ENCODE data around the gene PTP4A2.
A peak's percentile ranks its signal among the peaks of the same experiment; 100 is the strongest.
"Not testable (repeated sequence)": the region's sequence is repeated elsewhere in the genome, so short reads cannot be mapped to it uniquely, and the experiment has no call there.

Gene PTP4A2

DNA sequence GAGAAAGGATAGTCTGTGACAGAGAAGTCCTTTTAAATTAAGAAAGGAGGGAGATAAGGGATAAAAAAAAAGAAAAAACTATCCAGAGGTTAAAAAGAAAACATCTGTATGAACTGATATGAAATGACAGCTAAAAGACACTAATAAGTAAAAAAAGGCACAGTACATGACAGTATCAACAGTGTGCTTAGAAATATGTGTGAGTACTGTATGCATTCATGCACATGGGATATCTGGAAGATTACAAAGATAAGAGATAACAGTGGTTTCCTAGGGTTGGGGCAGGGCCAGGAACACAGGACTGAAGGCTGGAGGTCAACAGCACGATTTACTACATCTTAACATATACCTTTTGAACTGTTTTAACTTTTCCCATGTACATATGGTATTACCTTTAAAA, 13.3 kb downstream of the PTP4A2 start:
- no peak for DNase-seq (ENCODE audit: low spot score)

DNA sequence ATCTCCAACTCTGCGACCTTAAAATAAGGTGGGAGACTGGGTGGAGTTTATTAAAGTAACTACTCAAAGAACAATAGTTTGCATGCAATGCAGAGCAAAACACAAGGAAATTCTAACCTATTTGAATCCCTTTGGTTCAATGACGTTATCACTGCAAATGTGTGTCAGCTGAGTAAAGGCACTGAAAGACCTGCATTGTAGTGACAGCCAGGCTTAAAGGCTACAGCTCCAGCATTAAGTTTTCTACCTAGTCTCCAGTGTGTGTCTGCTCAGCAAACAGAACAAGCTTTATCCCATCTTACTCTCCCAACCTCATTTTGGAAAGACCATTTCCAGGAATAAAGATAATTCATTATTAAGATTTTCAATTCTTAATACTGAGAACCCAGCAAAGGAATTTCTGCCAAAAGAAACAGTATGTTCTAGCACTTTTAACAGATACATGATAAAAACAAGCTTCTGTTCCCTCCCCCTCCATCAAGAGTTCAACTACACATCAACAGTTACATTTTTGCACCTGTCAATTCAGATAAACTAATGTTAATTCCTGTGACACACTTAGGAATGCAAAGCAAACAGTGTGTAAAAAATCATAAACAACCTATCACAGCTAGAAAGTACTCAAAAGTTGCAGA, 14.2 kb downstream of the PTP4A2 start:
- no peak for DNase-seq (ENCODE audit: low spot score)

- no peak for DNase-seq (ENCODE audit: low spot score)
Observed at GRCh38 chr1:31920956-31921355, 17.2 kb downstream of the PTP4A2 start.

- DNase-seq (ENCODE audit: low spot score): no peak
Observed at GRCh38 chr1:31919591-31919990, 18.6 kb downstream of the PTP4A2 start.

- DNase-seq (ENCODE audit: low spot score): no peak
Observed at GRCh38 chr1:31915438-31915837, 22.7 kb downstream of the PTP4A2 start.

GRCh38 chr1:31913968-31914367, 24.2 kb downstream of the PTP4A2 start:
- no peak for DNase-seq (ENCODE audit: low spot score)

GRCh38 chr1:31912839-31913239, 25.3 kb downstream of the PTP4A2 start:
- DNase-seq (ENCODE audit: low spot score): no peak

- no peak for DNase-seq (ENCODE audit: low spot score)
Observed at GRCh38 chr1:31911994-31912780, 26.0 kb downstream of the PTP4A2 start.

DNA sequence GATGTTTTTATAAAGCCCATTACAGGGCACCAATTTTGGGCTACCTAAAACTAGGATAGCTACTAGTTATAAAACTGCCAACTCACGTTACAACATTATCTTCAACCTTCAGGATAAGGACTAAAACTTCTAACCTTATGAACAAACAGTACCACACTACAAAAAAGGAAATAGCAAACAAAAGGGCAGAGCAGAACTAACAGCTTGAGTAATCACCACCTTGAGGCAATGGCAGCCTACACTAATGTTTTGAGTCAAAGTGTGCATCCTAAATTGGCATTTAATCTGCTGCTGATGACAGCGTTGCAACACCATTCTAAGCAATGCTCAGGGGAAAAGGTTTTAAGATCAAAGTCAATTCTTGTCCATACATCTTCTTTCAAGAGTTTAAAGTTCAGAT, 27.2 kb downstream of the PTP4A2 start:
- no peak for DNase-seq (ENCODE audit: low spot score)

- no peak for DNase-seq (ENCODE audit: low spot score)
Observed at GRCh38 chr1:31909691-31910090, 28.5 kb downstream of the PTP4A2 start.

- DNase-seq (ENCODE audit: low spot score): no peak
Observed at GRCh38 chr1:31906557-31906956, 31.6 kb downstream of the PTP4A2 start.

DNA sequence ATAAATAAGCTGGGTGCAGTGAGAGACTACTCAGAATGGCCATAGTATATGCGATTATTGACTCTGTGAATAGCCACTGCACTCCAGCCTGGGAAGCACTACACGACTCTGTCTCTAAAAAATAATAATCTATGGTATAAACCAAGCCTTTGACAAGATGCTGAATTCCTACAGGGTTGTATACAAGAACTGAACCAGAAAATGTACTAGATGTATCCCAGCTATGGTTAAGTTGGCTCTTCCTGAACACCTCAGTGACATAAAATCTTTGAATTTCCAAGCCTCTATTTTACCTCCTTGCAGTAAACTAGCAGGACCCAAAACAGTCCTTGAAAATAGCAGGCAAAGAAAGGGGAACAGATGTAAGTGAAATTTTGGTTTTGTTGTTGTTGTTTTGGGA, 32.5 kb downstream of the PTP4A2 start:
- DNase-seq (ENCODE audit: low spot score): no peak

DNA sequence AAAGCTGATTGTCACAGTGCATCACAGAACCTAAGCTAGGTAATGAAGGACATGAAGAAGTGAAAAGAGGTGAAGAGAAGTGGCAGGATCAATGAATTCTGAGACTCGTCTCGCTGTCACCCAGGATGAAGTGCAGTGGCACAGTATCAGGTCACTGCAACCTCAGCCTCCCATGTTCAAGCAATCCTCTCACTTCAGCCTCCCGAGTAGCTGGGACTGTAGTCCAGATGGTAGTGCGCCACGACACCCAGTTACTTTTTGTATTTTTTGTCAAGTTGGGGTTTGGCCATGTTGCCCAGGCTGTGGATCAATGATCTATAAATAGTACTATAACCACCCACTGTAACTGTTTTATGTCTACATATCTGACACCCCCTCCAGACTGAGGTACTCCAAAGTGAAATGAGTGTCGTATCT, 33.1 kb downstream of the PTP4A2 start:
- DNase-seq (ENCODE audit: low spot score): no peak

- DNase-seq (ENCODE audit: low spot score): no peak
Observed at GRCh38 chr1:31904339-31905092, 33.7 kb downstream of the PTP4A2 start.

DNA sequence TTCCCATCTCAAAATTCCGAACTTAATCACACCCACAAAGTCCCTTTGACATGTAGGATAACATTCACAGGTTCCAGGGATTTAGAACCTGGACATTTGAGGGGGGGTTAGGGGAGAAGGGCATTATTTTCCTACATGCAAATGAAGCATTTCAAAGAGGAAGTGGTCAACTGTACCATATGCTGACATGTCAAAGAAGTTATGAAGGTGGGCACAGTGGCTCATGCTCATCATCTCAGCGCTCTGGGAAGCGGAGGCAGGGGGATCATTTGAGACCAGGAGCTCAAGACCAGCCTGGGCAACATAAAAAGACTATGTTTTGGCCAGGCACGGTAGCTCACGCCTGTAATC, 35.7 kb downstream of the PTP4A2 start:
- DNase-seq (ENCODE audit: low spot score): no peak

GRCh38 chr1:31901838-31902509, 36.2 kb downstream of the PTP4A2 start:
- no peak for DNase-seq (ENCODE audit: low spot score)

DNA sequence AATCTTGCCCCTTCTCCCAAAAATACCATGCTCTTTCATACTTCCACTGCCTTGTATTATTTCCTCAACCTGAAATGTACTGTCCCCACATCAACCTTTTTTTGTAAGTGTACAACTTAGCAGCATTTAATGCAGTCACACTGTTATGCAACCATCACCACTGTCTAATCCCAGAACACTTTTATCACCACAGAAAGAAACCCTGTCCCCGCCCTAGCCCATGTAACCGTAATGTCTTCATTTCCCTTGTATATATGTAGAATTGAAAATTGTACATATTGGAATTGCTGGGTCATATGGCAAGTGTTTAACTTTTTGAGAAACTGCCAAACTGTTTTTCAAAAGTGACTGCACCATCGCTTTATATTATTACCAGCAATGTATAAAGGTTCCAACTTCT, 37.4 kb downstream of the PTP4A2 start:
- no peak for DNase-seq (ENCODE audit: low spot score)

- DNase-seq (ENCODE audit: low spot score): no peak
Observed at GRCh38 chr1:31897526-31898100, 40.6 kb downstream of the PTP4A2 start.

- not testable (repeated sequence) for DNase-seq (ENCODE audit: low spot score)
Observed at GRCh38 chr1:31895474-31896198, 42.5 kb downstream of the PTP4A2 start.

GRCh38 chr1:31891280-31891679, 46.9 kb downstream of the PTP4A2 start:
- DNase-seq (ENCODE audit: low spot score): no peak

DNA sequence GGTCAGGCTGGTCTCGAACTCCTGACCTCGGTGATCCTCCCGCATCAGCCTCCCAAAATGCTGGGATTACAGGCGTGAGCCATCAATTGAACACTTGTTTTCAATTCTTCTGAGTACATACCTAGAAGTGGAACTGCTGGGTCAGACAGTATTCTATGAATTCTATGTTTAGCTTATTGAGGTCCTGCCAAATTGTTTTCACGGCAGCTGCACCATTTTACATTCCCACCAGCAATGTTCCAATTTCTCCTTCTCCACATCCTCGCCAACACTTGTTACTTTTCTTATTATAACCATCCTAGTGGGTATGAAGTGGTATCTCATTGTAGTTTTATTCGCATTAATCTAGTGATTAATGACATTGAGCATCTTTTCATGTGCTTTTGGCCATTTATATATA, 49.9 kb downstream of the PTP4A2 start:
- no peak for DNase-seq (ENCODE audit: low spot score)

DNA sequence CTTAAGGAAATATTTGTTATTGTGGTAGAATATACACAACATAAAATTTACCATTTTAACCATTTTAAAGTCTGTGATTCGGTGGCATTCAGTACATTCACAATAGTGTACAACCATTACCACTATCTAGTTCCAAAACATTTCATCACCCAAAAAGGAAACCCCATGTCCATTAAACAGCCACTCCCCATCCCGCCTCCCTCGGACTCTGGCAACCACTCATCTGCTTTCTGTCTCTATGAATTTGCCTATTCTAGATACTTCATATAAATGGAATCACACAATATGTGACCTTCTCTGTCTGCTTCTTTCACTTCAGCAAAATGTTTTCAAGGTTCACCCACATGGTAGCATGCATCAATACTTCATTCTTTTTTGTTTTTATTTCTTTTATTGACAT, 51.3 kb downstream of the PTP4A2 start:
- peak; percentile 45 for DNase-seq (ENCODE audit: low spot score)

Data from AG20443 (cell line).